Measurements from ENCODE around the gene SNAP25. TPM values are rescaled to one million over a fixed set of nuclear protein-coding genes. Genes with fewer than 3 reads are reported as not detected.

The SNAP25 gene
- total RNA-seq, 3 donors from 2014 or later = 0.80 to 10.5 (median 1.1) TPM

DNA sequence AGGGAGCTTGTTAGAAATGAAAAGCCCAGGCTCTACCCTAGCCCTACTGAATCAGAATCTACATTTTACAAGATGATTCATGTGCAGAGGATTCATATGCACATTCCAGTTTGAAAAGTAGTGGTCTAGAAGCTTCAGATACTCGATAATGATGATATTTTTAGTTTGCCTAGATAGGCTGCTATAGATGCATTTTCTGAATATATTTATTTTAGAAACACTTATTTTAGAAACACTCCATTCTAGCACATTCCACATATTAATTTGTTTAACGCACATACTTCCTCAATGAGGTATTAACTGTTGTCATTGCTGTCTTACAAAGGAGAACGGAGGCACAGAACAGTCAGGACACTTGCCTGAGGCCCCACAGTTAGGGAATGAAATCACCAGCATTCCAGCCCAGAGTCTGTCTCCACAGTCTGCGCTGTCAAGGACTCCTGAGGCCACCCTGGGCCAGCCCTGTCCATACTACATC, 64.4 kb downstream of the SNAP25 start:
- Histone ChIP-seq H3K9me3 (no peaks in the 10 kb centered on the region), H3K4me1 (ENCODE audit: low read depth) (no peaks in the 10 kb centered on the region), H3K4me3 (no peak overlapping the region), H3K36me3 (ENCODE audit: low read depth) (no peaks in the 10 kb centered on the region)
- TF ChIP-seq, protein P1, sequence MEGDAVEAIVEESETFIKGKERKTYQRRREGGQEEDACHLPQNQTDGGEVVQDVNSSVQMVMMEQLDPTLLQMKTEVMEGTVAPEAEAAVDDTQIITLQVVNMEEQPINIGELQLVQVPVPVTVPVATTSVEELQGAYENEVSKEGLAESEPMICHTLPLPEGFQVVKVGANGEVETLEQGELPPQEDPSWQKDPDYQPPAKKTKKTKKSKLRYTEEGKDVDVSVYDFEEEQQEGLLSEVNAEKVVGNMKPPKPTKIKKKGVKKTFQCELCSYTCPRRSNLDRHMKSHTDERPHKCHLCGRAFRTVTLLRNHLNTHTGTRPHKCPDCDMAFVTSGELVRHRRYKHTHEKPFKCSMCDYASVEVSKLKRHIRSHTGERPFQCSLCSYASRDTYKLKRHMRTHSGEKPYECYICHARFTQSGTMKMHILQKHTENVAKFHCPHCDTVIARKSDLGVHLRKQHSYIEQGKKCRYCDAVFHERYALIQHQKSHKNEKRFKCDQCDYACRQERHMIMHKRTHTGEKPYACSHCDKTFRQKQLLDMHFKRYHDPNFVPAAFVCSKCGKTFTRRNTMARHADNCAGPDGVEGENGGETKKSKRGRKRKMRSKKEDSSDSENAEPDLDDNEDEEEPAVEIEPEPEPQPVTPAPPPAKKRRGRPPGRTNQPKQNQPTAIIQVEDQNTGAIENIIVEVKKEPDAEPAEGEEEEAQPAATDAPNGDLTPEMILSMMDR (IDR thresholded peaks at IDR 0.05) = no peak
- intact Hi-C loops (cut with DNase I, micrococcal nuclease) = no loop called here
- DNase-seq (no peak), ATAC-seq (no peak)

DNA sequence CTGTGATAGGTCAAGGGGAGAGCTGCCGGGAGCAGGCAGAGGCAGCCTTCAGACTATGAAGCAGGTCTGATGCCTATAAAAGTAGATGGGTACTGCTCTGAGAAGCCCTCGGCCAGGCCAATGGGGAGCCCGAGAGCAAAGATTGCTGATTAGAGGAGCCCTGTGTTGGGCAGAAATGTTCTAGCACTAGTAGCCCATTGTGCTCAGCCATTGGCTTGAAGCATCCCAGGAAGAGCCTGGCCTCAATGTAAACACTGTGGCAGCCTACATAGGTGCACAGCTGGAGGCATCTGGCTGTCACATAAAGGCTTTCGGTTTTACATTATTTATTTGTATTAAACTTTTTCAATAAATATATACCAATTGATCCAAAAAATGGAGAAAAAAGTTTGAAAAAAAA, 67.7 kb downstream of the SNAP25 start:
- intact Hi-C loops (cut with DNase I, micrococcal nuclease) = no loop called here
- Histone ChIP-seq H3K9me3 (no peaks in the 10 kb centered on the region), H3K36me3 (ENCODE audit: low read depth) (no peaks in the 10 kb centered on the region), H3K4me1 (ENCODE audit: low read depth) (no peaks in the 10 kb centered on the region), H3K4me3 (no peak overlapping the region)
- DNase-seq (no peak), ATAC-seq (no peak)
- TF ChIP-seq, protein P1 (IDR thresholded peaks at IDR 0.05) = no peak

DNA sequence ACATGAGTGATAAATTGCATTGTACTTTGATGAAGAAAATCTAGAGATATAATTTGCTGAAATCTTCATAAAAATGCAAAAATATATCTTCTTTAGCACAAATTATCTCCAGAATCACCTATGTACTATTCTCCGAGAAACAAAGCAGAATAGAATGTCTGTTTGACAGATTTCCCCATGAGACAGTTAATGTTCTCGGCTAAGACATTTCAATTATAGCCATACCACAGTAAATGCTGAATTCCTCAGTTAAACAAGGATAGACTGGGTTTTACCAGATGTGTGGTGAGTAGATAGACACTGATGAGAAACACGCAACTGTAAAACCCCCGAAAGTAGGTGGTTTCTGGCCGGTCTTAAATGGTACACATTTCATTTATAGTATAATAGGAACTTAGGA, 69.8 kb downstream of the SNAP25 start:
- intact Hi-C loops (cut with DNase I, micrococcal nuclease) = no loop called here
- DNase-seq (no peak), ATAC-seq (no peak)
- no peaks in the 10 kb centered on the region for H3K4me1 ChIP-seq (ENCODE audit: low read depth)
- H3K4me3 ChIP-seq = no peak overlapping the region
- no peaks in the 10 kb centered on the region for H3K9me3 ChIP-seq
- TF ChIP-seq, protein P1 (IDR thresholded peaks at IDR 0.05) = no peak
- H3K36me3 ChIP-seq (ENCODE audit: low read depth) = no peaks in the 10 kb centered on the region

DNA sequence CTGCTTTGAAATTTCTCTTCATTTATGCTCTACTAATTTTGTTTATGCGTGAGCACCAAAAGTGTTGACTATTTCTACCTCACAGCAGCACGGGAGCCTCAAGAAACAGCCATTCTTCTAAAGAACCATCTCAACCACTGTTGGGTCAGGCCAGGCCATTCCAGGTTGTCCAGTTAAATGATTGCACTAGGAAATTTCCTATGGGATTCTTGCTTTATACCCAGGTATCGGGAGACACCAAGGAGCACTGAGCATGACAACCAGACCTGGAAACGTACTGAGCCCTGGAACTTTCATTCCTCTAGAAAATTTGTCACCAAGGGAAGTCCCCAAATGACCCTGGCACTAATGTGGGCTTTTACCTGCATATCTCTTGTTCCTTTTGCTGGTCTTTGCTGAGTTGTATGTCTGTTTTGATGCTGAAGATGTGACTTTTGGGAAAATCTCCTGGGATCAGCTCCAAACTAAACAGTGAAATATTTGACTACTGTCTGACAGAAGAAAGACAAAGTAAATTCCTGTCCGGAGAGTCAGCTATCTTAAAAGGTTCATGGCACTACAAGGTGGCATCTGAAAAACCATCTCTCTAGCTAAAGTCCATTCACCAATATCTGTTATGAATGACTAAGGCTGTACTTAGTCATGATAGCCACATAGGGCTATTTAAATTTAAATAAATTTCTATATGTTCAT, 70.5 kb downstream of the SNAP25 start:
- Histone ChIP-seq H3K4me1 (ENCODE audit: low read depth) (no peaks in the 10 kb centered on the region), H3K9me3 (no peaks in the 10 kb centered on the region), H3K4me3 (no peak overlapping the region), H3K36me3 (ENCODE audit: low read depth) (no peaks in the 10 kb centered on the region)
- TF ChIP-seq, protein P1 (IDR thresholded peaks at IDR 0.05) = no peak
- ATAC-seq = no peak
- no peak for DNase-seq
- intact Hi-C loops (cut with DNase I, micrococcal nuclease) = no loop called here

DNA sequence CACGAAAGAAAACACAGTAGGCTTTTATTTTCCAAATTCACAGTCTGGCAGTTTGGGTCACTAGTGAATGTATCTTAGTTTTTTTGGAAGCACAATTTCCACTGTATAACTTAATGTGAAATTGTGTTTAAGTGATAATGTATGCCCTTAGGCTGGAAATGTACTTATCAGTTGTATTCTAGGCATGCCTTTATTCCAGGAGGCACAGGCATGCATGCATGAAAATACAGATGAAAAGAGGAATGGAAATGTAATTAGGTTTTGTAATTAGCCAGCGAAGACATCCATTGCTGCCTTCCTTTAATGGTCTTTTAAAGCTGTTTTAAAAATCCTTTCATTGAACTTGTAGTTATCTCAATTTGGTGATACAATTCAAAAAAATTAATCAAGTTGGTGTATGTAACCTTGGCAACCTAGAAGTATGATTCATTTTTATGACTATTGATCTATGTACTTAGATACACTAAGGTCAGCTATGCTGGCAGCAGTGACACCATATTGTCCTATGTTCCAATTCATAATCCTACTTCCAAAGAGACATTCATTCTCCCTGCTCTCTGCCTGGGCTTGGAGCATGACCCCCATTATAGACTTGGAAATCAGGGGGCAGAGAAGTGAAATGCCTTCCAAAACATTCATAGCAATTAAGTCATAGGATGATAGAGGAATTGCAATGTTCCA, 73.1 kb downstream of the SNAP25 start:
- TF ChIP-seq, protein P1 (IDR thresholded peaks at IDR 0.05) = no peak

More for the DNA sequence above, 73.1 kb downstream of the SNAP25 start:
- H3K36me3 ChIP-seq (ENCODE audit: low read depth) = no peaks in the 10 kb centered on the region
- H3K9me3 ChIP-seq = no peaks in the 10 kb centered on the region
- H3K4me3 ChIP-seq = no peak overlapping the region
- no peaks in the 10 kb centered on the region for H3K4me1 ChIP-seq (ENCODE audit: low read depth)
- DNase-seq (no peak), ATAC-seq (no peak)
- intact Hi-C loops (cut with DNase I, micrococcal nuclease) = no loop called here
